Measurements from ENCODE around the gene PPCS. TPM values are rescaled to one million over a fixed set of nuclear protein-coding genes. Genes with fewer than 3 reads are reported as not detected.

PPCS gene
- total RNA-seq: 79.0 and 86.3 TPM in 2 replicates
- 90.1 and 98.6 TPM in 2 replicates for polyA plus RNA-seq

- Histone ChIP-seq H4K20me1 (ENCODE audit: insufficient read depth, poor library complexity, severe bottlenecking) (no peaks in the 10 kb centered on the region), H3K27me3 (no peaks in the 10 kb centered on the region), H3K9me3 (ENCODE audit: low read depth) (no peaks in the 10 kb centered on the region), H3K79me2 (peaks cover 7% of the 10 kb centered on the region), H3K4me3 (peak within 1 kb of the TSS; percentile 84), H3K27ac (peak within 1 kb of the TSS; percentile 97), H3K9me2 (replicated peaks; ENCODE audit: insufficient read depth) (no peaks in the 10 kb centered on the region), H3K4me2 (peak within 1 kb of the TSS; percentile 99), H3K36me3 (replicated peaks; ENCODE audit: insufficient read depth, low read depth) (no peaks in the 10 kb centered on the region), H2AFZ (peak within 1 kb of the TSS; percentile 99), H3K4me1 (ENCODE audit: insufficient read depth) (peaks cover 9% of the 10 kb centered on the region)
- WGBS (ENCODE audit: low lambda C conversion rate, missing lambda C conversion rate): 1% methylated on average over 65 of the region's 66 CpGs
- TF ChIP-seq CTCF (IDR thresholded peaks at IDR 0.05; ENCODE audit: poor library complexity) (no peak), EZH2 (IDR thresholded peaks at IDR 0.05; ENCODE audit: borderline replicate concordance) (no peak), EZH2phosphoT487 (IDR thresholded peaks at IDR 0.05; ENCODE audit: low read depth, severe bottlenecking, unreplicated experiment) (no peak)
- DNase-seq (ENCODE audit: low spot score): peak; percentile 94
These were observed at the start of gene PPCS, which contains the start of gene ZMYND12 for GRCh38 chr1:42456010-42456753. TSS of gene PPCS (plus strand) at chr1:42456543. CDS start at chr1:42456566, 23 bp downstream. TSS of gene ZMYND12 (minus strand) at chr1:42456022. CDS start at chr1:42455997, 25 bp downstream.

- H4K20me1 ChIP-seq (ENCODE audit: insufficient read depth, poor library complexity, severe bottlenecking): no peaks in the 10 kb centered on the region
- H3K4me1 ChIP-seq (ENCODE audit: insufficient read depth): no peaks in the 10 kb centered on the region
- TF ChIP-seq CTCF (IDR thresholded peaks at IDR 0.05; ENCODE audit: poor library complexity) (no peak), EZH2phosphoT487 (IDR thresholded peaks at IDR 0.05; ENCODE audit: low read depth, severe bottlenecking, unreplicated experiment) (no peak), EZH2 (IDR thresholded peaks at IDR 0.05; ENCODE audit: borderline replicate concordance) (no peak)
- H3K4me2 ChIP-seq: no peak overlapping the region
- H3K9me2 ChIP-seq (replicated peaks; ENCODE audit: insufficient read depth): no peaks in the 10 kb centered on the region
- no peak overlapping the region for H3K4me3 ChIP-seq
- DNase-seq (ENCODE audit: low spot score): no peak
- H3K27ac ChIP-seq: no peak overlapping the region
- H3K27me3 ChIP-seq: no peaks in the 10 kb centered on the region
- no peaks in the 10 kb centered on the region for H3K36me3 ChIP-seq (replicated peaks; ENCODE audit: insufficient read depth, low read depth)
- H2AFZ ChIP-seq: no peak overlapping the region
- WGBS (ENCODE audit: low lambda C conversion rate, missing lambda C conversion rate): 85% methylated on average over 17 of the region's 17 CpGs
- H3K9me3 ChIP-seq (ENCODE audit: low read depth): no peaks in the 10 kb centered on the region
- H3K79me2 ChIP-seq: no peaks in the 10 kb centered on the region
These were observed 41.5 kb upstream of the PPCS start for GRCh38 chr1:42414551-42415496.

GRCh38 chr1:42417166-42417565 lies 39.2 kb upstream of the PPCS start:
- H3K9me2 ChIP-seq (replicated peaks; ENCODE audit: insufficient read depth): no peaks in the 10 kb centered on the region
- no peaks in the 10 kb centered on the region for H3K9me3 ChIP-seq (ENCODE audit: low read depth)
- TF ChIP-seq EZH2 (IDR thresholded peaks at IDR 0.05; ENCODE audit: borderline replicate concordance) (no peak), CTCF (IDR thresholded peaks at IDR 0.05; ENCODE audit: poor library complexity) (no peak), EZH2phosphoT487 (IDR thresholded peaks at IDR 0.05; ENCODE audit: low read depth, severe bottlenecking, unreplicated experiment) (no peak)
- no peaks in the 10 kb centered on the region for H3K79me2 ChIP-seq
- no peak overlapping the region for H3K4me3 ChIP-seq
- H4K20me1 ChIP-seq (ENCODE audit: insufficient read depth, poor library complexity, severe bottlenecking): no peaks in the 10 kb centered on the region
- no peaks in the 10 kb centered on the region for H3K36me3 ChIP-seq (replicated peaks; ENCODE audit: insufficient read depth, low read depth)
- WGBS (ENCODE audit: low lambda C conversion rate, missing lambda C conversion rate): 68% methylated on average over 3 of the region's 3 CpGs
- no peak overlapping the region for H3K27ac ChIP-seq
- no peak overlapping the region for H3K4me2 ChIP-seq
- no peaks in the 10 kb centered on the region for H3K27me3 ChIP-seq
- H2AFZ ChIP-seq: no peak overlapping the region
- no peak for DNase-seq (ENCODE audit: low spot score)
- peaks cover 4% of the 10 kb centered on the region for H3K4me1 ChIP-seq (ENCODE audit: insufficient read depth)

All from hepatocyte (in vitro differentiated cells).